HG02678 (cell line): Measurements from ENCODE around the gene IL21R.
"Not testable (repeated sequence)": the region's sequence is repeated elsewhere in the genome, so short reads cannot be mapped to it uniquely, and the experiment has no call there.

ENCODE experiments used
- ATAC-seq: cut with Tn5 transposase; IDR thresholded peaks from one replicate; pipeline ENCODE4 v1.9.1; 2021; ENCODE audit warnings: mild to moderate bottlenecking, moderate library complexity; ENCODE audit not compliant: unreplicated experiment

IL21R gene

DNA sequence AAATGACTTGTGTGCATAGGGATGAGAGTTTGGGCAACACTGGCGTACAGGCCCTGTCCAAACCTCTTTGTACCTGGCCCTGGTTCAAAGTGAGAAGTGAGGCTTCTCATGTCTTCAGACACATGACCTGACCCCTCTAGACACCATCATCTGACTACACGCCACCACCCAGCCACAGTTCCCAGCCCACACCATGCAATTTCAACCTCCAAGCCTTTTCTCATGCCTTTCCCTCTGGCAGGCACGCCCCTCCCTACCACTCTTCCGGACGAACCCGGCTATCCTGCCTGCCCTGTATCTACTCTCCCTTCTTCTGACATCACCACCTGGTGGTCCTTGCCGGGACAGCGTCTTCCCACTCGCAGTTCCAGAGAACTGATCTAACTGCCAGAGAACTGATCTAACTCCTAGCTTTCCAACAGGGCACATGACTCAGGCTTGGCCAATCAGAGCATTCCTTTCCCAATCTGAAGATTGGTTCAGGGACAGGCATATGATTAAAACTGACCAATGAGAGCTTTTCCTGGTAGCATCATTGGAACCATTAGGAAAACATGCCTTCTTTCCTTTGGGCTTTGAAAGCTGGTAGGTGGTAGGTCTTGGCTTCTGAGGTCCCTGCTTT, 27.1 kb upstream of the IL21R start:
- peak; percentile 39 for ATAC-seq

DNA sequence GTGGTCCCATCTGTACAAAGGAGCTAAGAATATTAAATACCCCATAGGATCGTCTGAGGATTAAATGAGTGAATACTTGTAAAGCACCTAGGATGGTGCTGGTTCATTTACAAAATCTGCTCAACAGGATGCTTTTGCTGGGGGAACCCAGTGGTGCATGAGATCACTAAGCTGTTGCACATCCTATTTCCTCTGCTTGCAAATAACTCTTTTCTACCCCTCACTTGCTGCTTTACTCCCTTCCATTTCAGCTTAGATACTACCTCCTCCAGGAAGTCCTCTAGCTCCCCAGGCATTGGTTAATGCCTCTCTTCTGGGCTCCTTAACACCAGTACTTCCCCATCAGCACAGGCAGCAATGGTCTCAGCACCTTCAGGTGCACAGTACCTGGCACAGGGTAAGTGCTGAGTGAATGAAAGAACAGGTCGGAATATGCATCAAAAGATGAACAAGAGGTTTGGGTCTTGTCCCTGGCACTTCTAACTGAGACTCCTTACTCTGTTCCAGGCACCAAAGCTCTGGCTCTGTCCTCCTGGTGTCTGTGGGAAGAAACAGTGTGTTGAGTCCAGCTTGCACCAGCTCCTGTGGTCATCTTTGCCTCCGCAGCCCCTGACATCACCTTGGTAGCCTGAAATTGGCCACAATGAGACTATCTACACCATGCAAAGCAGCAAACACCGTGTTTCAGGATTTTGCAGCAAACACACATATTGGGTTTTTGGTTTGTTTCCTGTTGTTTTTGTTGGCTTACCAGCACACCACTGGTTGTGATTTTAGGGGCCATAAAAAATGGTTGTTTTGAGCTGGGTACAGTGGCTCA, 24.1 kb upstream of the IL21R start:
- peak; percentile 33 for ATAC-seq

DNA sequence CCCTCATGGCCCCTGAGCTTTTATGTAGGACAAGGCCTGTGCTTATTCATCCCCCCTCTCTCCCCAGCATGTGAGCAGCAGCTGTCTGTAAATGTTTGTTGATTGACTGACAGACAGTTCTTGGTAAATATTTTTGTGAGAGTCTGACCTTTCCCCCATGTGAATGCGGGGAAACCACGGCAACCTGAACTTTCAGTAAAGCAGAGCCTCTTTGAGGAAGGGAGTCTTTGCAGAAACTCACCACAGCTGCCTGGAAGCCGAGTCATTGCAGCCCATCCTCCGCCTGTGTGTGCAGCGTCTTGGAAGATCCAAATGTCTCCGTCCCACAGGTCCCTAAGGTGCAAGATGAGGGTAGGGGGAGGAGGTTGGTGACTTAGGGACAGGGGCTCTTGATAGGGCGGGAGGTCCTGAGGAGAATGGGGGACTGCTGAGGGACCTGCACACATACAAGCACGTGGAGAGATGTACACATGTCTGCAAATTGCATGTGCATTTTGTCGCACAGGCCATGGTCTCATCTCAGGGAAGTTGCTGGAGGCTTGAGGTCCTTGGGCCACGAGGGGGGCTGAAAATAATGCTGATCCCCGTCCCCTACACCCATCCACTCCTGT, 23.0 kb upstream of the IL21R start:
- ATAC-seq, result no peak

DNA sequence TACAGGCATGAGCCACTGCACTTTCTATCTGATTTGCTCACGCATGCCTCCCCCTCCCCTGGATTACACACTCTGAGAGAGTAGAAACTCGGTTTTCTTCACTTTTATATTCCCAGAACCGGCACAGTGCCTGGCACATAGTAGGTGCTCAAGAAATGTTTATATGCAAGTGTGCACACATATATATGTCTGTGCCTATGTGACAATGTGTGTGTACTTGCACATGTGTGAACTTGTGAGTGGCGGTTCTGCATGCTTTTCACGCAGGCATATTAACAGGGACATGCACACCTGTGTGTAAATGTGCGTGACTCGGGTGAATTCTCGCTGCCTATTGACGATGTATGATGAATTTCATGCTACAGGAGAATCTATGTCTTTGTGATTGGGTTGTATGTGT, 22.1 kb upstream of the IL21R start:
- no peak for ATAC-seq

DNA sequence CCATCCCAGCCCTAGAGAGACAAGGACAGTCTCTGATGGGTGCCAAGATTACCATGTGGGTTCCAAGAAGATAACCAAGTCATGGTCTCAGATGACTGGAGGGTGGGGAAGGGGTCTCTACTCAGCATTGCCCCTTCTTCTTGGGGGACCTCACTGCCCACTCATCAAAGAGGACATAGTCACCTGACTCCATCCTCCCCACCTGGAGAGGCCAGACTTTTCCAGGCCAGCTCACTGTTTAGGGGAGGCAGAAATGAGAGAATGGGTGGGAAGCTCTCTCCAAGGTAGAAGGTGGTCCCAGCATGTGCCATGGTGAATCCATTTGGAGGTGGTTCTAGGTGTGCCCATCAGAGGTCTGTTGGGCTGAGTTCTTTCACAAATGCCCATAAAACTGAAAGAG, 20.7 kb upstream of the IL21R start:
- ATAC-seq, result no peak

DNA sequence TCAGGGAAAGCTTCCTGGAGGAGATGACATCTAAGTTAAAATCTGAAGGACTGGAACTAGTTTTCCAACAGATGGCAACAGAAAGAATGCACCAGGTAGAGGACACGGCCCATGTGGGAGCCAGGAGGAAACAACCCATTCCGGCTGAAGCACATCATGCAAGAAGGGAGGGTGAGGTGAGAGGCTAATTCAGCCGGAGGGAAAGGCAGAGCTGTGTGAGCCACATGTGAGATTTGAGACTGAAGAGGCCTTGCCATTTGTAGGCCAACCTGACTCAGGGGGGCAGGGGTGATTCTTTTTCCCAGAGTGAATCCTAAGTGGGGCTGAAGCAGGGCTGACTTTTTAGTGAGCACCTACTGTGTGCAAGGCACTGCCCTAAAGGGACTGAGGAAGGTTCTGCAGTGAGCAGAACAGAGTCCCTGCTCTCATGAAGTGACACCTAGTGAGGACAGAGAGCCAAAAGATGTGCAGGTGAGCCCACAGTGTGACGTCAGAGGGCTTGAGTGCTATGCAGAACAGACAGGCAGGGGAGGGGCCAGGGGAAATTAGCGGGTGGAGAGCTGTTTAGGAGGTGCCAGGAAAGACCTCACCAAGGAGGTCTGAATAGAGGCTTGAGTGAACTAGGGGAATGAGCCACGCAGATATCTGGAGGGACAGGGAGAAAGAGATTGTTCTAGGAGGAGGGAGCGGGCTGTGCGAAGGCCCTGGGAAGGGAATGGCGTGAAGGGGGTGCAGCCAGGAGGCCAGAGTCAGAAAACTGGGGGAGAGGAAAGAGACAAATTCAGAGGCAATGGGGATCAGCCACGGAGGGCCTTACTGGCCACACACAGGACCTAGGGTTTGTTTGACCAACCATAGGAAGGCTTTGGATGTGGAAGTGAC, 19.8 kb upstream of the IL21R start:
- ATAC-seq, result no peak

DNA sequence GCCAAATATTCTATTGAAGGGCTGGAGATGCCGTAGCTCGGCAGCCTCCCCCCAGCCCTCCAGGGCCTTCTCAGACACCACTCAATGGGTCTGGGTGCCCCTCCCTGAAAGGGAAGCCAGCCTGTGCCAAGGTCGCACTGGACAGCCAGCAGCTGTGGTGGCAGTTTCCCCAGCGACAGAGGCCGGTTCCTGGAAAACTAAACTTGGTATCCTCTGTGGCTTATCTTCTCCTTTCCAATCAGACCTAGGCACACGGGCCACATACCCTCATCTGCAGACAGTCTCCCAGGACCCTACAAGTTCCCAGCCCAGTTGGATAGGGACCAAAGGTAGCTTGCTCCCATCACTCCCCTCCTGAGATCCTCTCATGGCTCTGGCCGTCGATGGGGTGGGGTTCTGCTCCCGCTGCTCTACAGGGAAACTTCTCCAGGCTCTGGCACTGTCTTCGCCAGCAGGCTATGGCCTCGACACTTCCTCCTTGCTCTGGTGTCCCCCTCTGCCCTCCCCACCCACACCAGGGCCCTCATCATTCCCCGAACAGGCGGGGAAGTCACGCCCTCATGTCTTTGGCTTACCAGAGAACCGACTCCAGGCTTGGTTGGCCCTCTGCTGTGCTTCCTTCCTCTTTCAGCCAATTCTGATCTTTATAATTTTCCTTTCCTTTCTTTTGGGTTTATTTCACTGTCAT, 18.3 kb upstream of the IL21R start:
- ATAC-seq, result no peak

DNA sequence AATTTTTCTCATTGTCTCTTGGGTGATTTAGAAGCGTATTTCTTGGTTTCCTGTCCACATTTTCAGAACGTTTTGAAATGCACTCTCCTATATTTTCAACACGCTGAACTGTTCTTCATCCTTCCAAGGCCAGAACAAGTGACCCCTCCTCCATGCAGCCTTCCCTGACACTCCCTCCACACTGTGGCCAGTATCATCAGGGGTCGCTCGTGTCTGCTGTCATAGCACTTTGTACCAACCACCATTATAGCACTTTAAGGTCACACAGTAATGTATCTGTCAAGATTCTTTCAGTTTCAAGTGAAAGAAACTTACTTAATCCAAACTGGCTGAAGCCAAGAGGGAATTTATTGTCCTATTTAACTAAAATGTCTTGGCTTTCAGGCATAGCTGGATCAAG, 17.5 kb upstream of the IL21R start:
- ATAC-seq, result no peak

DNA sequence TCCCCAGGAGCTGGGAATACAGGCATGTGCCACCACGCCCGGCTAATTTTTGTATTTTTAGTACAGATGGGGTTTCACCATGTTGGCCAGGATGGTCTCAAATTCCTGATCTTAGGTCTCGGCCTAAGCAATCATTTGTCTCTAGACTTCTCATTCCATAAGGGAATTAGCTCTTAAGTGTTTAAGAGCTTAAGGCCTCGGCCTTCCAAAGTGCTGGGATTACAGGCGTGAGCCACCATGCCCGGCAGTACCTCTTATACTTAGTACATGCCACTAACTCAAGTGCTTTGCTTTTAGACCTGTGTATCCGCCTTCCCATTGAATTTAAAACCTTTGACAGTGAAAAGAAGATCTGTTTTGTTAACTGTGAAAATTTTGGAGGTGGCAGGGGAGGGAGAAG, 16.6 kb upstream of the IL21R start:
- no peak for ATAC-seq

DNA sequence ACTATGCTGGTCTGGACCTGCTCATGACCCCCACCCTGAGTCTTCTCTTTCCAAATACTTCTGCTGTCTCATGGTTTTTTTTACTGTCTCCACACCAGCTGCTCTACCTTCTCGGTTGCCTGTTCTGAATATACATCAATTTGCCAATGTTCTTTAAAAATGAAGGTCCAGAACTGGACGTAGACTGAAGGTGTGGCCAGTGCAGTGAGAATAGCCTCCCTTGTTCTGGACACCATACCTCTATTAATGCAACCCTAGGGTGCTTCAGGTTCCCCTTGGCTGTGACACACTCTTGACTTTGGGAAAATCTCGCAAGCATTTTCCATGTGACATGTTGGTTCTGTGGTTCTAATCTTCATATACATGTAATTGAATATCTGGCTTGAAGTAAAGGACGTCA, 15.3 kb upstream of the IL21R start:
- ATAC-seq, result no peak

DNA sequence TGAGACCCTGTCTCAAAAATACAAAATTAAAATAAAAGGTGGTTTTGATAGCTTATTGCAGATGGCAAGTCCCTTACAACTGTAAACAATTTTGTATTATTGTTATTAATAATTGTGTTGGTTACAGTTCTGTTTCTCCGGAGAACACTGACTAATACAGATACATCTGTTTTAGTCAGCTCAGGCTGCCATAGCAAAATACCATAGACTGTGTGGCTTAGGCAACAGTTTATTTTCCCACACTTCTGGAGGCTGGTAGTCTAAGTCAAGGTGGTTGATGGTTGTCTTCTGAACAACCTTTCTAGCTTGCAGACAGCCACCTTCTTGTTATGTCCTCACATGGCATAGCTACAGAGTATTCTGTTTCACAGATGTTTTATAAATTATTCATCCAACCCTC, 14.2 kb upstream of the IL21R start:
- ATAC-seq, result peak; percentile 71

DNA sequence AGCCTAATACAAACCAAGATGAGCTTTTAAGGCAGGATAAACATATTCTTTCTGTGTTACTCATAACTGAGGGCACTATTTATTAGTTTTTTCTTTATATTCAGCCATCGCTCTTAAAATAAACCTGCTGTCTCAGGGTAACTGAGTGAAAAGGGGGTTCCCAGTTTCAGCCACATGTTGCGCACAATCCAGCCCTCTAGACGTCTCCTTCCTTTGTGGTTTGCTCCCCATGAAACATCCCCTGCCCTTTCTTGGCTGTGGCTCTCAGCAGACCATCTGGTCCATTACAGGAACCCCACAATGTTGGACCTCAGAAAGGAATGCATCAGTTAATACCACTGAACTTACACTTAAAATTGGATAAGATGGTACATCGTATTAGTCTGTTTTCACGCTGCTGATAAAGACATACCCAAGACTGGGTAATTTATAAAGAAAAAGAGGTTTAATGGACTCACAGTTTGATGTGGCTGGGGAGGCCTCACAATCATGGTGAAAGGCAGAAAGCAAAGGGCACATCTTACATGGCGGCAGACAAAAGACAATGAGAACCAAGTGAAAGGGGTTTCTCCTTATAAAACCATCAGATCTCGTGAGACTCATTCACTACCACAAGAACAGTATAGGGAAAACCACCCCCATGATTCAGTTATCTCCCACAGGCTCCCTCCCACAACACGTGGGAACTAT, 12.6 kb upstream of the IL21R start:
- ATAC-seq, result no peak

DNA sequence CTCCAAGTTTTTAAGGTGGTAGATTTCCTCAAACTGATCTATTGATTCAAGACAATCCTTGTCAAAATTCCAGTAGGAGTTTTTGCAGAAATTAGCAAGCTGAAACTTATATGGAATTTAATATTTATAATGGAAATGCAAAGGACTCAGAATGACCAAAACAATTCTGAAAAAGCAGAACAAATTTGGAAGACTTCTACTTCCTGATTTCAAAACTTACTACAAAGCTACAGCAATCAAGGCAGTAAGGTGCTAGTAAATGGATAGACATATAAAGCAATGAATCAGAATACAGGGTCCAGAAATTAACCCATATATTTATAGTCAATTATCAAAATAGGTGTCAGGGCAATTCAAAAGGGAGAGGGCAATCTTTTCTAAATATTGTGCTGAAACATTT, 11.8 kb upstream of the IL21R start:
- no peak for ATAC-seq

DNA sequence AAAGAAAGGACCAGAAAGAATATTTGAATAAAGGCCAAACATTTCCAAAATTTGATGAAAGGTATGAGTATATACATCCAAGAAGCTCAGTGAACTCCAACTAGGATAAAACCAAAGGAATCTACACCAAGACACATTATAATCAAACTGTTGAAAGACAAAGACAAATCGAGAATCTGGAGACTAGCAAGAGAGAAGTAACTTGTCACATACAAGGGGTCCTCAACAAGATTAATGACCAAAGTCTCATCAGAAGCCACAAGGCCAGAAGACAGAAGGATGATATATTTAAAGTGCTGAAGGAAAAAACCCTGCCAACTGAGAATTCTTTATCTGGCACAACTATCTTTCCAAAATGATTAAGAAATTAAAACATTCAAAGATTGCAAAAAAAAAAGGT, 9.3 kb upstream of the IL21R start:
- no peak for ATAC-seq

DNA sequence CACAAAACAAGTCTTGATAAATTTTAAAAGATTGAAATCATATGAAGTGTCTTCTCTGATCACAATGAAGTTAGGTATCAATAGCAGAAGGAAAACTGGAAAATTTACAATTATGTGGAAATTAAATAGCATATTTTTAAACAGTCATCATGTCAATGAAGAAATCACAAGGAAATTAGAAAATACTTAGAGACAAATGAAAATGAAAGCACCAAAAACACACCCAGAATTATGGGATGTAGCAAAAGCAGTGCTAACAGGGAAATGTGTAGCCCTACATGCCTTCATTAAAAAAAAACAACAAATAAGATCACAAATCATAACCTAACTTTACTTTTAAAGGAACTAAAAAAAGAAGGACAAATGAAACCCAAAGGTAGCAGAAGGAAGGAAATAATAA, 7.5 kb upstream of the IL21R start:
- no peak for ATAC-seq

DNA sequence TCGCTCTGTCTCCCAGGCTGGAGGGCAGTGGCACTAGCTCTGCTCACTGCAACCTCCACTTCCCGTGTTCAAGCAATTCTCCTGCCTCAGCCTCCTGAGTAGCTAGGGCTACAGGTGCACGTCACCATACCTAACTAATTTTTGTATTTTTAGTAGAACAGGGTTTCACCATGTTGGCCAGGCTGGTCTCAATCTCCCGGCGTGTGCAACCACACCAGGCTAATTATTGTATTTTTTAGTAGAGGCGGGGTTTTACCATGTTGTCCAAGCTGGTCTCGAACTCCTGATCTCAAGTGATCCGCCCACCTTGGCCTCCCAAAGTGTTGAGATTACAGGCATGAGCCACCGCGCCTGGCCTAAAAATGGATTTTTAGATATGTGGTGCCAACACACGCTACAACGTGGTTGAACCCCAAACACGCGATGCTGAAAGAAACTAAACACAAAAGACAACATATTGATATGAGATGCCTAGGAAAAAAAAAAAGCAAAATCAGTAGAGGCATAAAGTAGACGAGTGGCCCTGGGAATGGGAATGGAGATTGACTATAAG, 3.6 kb upstream of the IL21R start:
- ATAC-seq, result not testable (repeated sequence)

DNA sequence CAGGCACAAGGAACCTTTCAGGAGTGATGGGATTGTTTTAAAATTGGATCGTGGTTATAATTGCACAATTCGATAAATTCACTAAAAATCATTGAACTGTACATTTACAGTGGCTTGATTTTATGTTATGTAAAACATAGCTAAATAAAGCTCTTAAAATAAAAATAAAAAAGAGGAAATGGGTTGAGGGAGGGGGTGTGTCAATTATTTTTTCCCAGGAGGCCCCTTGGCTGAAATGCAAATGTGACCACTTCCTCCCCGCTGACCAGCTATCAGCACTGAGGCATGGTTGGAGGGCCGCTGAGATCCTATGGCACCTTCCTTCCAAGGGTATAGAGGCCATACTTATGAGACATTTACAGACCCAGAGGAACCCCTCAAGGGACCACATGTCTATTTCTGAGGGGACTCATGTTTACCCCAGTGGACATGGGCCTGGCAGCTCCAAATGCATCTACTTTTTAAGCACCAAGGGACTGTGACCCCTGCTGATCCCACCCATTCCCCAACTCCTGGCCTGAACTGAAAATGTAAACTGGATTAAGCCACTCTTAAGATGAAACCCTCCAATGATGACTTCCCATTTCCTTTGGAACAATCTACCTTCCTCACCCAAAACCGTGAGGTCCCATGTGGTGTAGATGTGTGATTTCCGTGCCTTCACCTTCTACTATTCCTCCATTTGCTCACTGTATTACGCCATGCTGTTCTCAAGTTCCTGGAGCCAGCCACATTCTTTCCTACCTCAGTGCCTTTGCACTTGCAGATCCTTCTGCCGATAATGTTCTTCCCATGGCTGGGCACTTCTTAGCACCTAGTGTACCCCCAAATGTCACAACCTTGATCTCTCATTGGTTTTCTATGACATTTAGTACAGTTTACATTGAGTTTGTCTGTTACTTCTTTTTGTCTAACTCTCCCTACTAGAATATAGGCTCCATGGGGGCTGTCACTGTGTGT, 2.8 kb upstream of the IL21R start:
- peak; percentile 32 for ATAC-seq

DNA sequence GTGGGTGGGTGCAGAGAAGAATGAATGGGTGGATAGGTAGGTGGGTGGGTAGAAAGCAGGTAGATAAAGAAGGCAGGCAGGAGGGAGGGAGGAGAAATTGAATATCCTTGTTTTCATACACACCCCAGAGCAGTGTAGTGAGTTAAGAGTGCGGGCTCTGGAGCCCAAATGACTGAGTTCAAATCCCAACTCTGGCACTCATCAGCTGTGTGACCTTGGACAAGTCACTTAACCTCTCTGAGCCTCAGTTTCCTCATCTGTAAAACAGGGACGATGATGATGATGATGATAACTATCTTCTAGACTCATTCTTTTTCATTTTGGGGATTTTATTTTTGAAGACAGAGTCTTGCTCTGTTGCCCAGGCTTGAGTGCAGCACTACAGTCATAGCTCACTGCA, 2.0 kb upstream of the IL21R start:
- no peak for ATAC-seq
